GM19351 (cell line): ENCODE results near the gene ARHGEF25.
"Not testable (repeated sequence)": the region's sequence is repeated elsewhere in the genome, so short reads cannot be mapped to it uniquely, and the experiment has no call there.

Source experiments
- ATAC-seq: cut with Tn5 transposase; IDR thresholded peaks from one replicate; pipeline ENCODE4 v1.9.1; 2021; ENCODE audit warnings: mild to moderate bottlenecking, moderate library complexity; ENCODE audit not compliant: unreplicated experiment

The ARHGEF25 gene

DNA sequence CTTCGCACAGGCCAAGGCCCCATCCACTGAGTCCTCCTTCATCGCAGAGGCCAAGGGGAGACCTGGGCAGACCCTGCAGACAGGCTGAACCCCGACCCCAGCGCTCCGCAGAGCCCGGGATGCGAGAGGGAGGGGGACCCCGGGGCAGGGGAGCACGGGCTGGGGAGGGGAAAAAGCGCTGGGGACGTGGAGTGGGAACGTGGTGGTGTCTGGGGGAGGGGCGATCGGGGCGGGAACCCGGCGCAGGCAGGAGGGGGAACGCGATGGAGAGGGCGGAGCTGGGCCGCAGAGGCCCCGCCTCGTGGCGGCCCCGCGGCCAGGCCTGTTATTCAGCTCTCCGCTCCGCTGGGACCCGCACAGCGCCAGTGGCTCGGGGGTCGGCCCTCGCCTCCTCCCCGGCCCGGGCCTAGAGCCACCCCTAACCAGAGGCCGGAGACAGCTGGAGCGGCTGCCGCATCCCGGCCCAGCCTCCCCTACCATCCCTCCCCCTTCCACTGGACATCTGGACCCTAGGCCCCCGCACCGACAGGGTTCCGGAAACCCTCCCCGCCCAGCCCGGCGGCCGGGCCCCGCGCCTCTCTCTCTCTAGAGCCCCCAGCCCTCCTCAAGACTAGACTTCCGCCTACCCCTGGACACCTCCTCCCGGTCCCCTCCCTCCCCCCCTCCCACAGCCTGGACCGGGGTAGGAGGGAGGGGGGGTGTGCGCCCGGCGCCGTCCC, at the start of gene ARHGEF25:
Gene ARHGEF25 (plus strand): TSS at position 328 of the 719 bp plus-strand sequence. CDS start 460 bp downstream, outside the sequence.
- ATAC-seq = no peak

GRCh38 chr12:57563358-57563757, 47.9 kb upstream of the ARHGEF25 start:
- no peak for ATAC-seq

DNA sequence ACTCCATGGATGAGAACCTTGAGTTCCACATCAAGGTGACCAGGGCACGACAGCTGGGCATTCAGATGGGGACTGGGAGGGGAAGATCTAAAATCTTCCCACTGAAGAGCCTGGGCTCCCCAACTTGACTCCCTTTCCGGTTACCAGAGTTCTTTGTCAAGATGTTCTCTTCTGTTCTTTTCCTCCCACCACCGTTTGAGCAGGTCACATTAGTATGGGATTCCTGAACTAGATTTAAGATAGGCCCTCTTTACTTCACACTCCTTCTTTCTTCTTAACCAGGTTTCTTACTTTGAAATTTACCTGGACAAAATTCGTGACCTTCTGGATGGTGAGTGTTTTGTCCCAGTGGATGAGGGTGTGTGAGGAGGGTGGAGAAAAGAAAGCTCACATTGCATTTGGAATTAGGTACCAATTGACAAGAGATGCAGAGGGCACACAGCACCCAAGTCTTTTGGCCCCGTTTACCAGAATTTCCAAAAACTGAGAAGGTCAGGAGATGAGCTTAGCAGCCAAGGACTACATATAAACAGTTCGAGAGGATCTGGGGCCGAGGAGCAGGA, 47.0 kb upstream of the ARHGEF25 start:
- ATAC-seq = no peak

- no peak for ATAC-seq
Measured at GRCh38 chr12:57568838-57569237, 42.4 kb upstream of the ARHGEF25 start.

- ATAC-seq = no peak
Measured at GRCh38 chr12:57569858-57570257, 41.4 kb upstream of the ARHGEF25 start.

DNA sequence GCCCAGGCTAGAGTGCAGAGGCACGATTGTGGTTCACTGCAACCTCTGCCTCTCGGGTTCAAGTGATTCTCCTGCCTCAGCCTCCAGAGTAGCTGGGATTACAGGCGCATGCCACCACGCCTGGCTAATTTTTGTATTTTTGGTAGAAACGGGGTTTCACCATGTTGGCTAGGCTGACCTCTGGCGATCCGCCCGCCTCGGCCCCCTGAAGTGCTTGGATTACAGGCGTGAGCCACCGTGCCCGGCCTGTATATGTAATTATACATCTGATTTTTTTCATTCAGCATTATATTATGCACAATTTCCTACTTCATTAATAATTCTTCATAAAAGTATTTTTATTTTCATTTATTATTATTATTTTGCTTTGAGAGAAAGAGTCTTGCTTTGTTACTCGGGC, 40.8 kb upstream of the ARHGEF25 start:
- ATAC-seq = not testable (repeated sequence)

DNA sequence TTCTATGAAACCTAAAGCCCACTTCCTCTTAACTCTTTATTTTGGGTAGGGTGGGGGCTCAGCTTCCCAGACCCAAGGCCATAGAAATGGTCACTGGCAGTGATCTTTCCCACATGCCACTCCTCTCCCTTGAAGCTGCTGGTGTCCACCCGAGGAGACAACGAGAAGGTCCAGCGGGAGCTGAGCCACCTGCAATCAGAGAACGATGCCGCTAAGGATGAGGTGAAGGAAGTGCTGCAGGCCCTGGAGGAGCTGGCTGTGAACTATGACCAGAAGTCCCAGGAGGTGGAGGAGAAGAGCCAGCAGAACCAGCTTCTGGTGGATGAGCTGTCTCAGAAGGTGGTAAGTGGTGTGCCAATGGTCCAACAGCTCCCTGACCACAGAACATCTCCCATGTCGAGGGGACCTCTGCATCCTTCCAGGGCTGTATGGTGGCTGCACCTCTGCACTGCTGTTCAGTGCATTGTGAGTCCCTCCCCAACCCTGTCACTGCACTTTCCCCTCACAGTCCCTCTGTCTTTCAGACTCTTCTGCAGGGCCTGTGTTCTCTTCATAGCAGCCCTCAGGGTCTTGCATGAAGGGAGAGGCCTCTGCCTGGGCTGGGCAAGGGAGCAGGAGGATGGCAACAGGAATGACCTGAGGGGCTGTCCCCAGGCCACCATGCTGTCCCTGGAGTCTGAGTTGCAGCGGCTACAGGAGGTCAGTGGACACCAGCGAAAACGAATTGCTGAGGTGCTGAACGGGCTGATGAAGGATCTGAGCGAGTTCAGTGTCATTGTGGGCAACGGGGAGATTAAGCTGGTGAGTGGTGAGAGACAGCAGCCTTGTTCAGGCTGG, 39.1 kb upstream of the ARHGEF25 start:
- no peak for ATAC-seq

- ATAC-seq = no peak
Measured at GRCh38 chr12:57574795-57575194, 36.4 kb upstream of the ARHGEF25 start.

DNA sequence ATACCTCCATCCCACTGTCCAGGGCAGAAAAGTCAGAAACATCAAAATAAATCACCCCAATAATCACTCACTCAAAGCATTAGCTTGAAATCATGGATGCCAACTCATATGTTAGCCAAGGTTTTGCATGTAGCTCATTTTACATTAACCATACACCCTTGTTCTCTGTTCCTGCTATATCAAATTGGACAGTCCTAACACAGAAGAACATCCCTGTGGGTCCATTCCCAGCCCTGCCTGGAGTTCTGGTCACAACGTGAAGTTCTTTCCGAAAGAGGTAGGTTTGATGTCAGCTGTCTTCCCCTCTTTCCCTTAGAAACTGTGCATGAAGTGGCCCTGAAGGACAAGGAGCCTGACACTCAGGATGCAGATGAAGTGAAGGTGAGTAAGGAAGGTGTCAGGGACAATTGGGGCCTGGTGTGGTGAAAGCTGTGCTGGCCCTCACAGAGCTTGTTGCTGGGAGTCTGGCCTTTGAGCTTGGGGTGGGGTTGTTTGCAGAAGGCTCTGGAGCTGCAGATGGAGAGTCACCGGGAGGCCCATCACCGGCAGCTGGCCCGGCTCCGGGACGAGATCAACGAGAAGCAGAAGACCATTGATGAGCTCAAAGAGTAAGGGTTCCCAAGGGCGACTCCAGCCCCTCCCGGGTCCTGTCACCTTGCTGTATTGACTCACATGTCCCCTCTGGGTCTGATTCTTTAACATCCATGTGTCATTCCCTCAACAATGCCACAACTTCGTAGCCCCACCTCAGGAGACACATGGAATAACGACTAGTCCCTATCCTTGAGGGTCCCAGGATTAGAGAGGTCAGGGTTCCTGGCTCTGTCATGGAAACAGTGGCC, 35.2 kb upstream of the ARHGEF25 start:
- ATAC-seq = no peak

DNA sequence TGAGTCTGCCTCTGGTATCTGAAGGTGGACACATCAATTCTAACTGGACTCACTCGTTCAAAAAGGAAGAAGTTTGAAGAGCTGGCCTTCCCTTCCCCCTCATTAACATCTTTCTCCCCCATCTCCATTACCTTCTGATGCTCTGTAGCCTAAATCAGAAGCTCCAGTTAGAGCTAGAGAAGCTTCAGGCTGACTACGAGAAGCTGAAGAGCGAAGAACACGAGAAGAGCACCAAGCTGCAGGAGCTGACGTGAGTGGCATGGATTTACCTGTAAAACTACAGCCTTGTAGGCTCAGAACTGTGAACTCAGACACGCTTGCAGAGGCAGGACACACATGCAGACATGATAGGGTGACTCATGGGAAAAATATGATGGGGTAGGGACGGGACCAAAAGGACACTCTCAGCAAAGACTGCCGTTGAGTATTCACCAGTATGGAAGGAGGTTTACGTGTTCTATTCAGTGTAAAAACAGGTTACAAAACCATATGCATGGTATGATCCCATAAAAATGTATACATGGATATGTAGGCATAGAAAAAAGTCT, 34.5 kb upstream of the ARHGEF25 start:
- ATAC-seq = no peak

GRCh38 chr12:57577981-57578758, 33.1 kb upstream of the ARHGEF25 start:
- ATAC-seq = no peak

DNA sequence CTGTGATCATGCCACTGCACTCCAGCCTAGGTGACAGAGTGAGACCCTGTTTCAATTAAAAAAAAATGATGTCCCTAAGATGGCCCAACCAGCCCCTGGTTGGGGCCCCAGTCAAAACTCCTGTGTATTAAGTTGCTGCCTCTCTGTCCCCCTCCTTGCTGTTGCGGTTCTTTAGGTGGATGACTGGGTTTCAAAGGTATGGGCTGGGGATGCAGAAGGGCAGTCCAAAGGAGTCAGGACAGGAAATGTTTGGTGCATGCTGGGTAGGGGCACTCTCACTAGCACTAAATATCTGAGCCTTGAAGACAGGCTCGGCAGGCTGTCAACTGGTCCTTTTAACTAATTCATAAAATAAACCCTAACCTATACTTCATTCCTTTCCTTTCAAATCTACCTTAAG, 32.2 kb upstream of the ARHGEF25 start:
- ATAC-seq = no peak

GRCh38 chr12:57579677-57580465, 31.4 kb upstream of the ARHGEF25 start:
- ATAC-seq = no peak

GRCh38 chr12:57580466-57580795, 30.8 kb upstream of the ARHGEF25 start:
- ATAC-seq = no peak

GRCh38 chr12:57581802-57582201, 29.4 kb upstream of the ARHGEF25 start:
- ATAC-seq = no peak

- ATAC-seq = no peak
Measured at GRCh38 chr12:57582440-57582839, 28.8 kb upstream of the ARHGEF25 start.

GRCh38 chr12:57583008-57583831, 28.0 kb upstream of the ARHGEF25 start:
- ATAC-seq = peak; percentile 99

- ATAC-seq = no peak
Measured at GRCh38 chr12:57584050-57584449, 27.2 kb upstream of the ARHGEF25 start.
